ENCODE data around the gene ZNF546. TPM values are rescaled to one million over a fixed set of nuclear protein-coding genes. Genes with fewer than 3 reads are reported as not detected.

Gene ZNF546
- total and polyA plus RNA-seq, 7 donors, result 0.69 to 12.8 (median 6.0) TPM

GRCh38 chr19:40070058-40070457 is 73.2 kb downstream of the ZNF546 start:
- Histone ChIP-seq H3K36me3 (peaks cover 3 to 19% (median 16%) of the 10 kb centered on the region in 4 donors), H3K4me1 (no peaks in the 10 kb centered on the region), H3K27me3 (no peaks in the 10 kb centered on the region), H3K27ac (no peak overlapping the region), H3K9me3 (peaks cover 0 to 20% (median 2%) of the 10 kb centered on the region in 4 donors), H3K4me3 (no peak overlapping the region)
- WGBS, 2 donors, result 97 to 100% methylated on average over 1 of the region's 1 CpG
- no peak for DNase-seq
- intact Hi-C loops (cut with DNase I), result no loop called here
- no peak for TF ChIP-seq POLR2AphosphoS5 (IDR thresholded peaks at IDR 0.05)
- TF ChIP-seq POLR2A (IDR thresholded peaks at IDR 0.05), result no peak
- TF ChIP-seq CTCF (IDR thresholded peaks at IDR 0.05), result no peak
- no peak for TF ChIP-seq EP300 (IDR thresholded peaks at IDR 0.05)

Other genes starting within 250 kb of the ZNF546 start
- not detected for gene LEUTX, start 218.2 kb upstream of the ZNF546 start, total RNA-seq
- not detected for gene LEUTX, start 218.2 kb upstream of the ZNF546 start, polyA plus RNA-seq
- 10 to 100 TPM in 2 of 4 donors, 1 to 10 TPM in 2; 8.0 to 11.4 (median 9.3) TPM for gene DYRK1B, start 162.9 kb upstream of the ZNF546 start, total RNA-seq
- 10 to 100 TPM in 1 of 3 donors, 1 to 10 TPM in 2; 6.6 to 11.4 (median 6.9) TPM for gene DYRK1B, start 162.9 kb upstream of the ZNF546 start, polyA plus RNA-seq
- gene FBL, start 150.7 kb upstream of the ZNF546 start, total RNA-seq, result 100 to 1,000 TPM in 3 of 4 donors, 10 to 100 TPM in 1; 96.4 to 147 (median 109) TPM
- gene FBL, start 150.7 kb upstream of the ZNF546 start, polyA plus RNA-seq, result 100 to 1,000 TPM; 121 to 333 (median 225) TPM
- 10 to 100 TPM in 2 of 4 donors, 1 to 10 TPM in 2; 7.5 to 83.5 (median 9.7) TPM for gene FCGBP, start 62.4 kb upstream of the ZNF546 start, total RNA-seq
- 100 to 1,000 TPM in 2 of 3 donors, 10 to 100 TPM in 1; 90.1 to 713 (median 228) TPM for gene FCGBP, start 62.4 kb upstream of the ZNF546 start, polyA plus RNA-seq
- 10 to 100 TPM; 60.1 to 86.9 (median 71.8) TPM for gene PSMC4, start 25.9 kb upstream of the ZNF546 start, total RNA-seq
- 10 to 100 TPM; 52.9 to 95.7 (median 79.3) TPM for gene PSMC4, start 25.9 kb upstream of the ZNF546 start, polyA plus RNA-seq
- 10 to 100 TPM; 16.0 to 30.7 (median 22.7) TPM for gene ZNF780B, start 59.2 kb downstream of the ZNF546 start, total RNA-seq
- 1 to 10 TPM in 2 of 3 donors, under 1 TPM in 1; 0.69 to 7.5 (median 3.0) TPM for gene ZNF780B, start 59.2 kb downstream of the ZNF546 start, polyA plus RNA-seq
- 10 to 100 TPM; 10.3 to 15.8 (median 13.1) TPM for gene ZNF780A, start 93.9 kb downstream of the ZNF546 start, total RNA-seq
- 10 to 100 TPM; 10.8 to 13.6 (median 13.6) TPM for gene ZNF780A, start 93.9 kb downstream of the ZNF546 start, polyA plus RNA-seq
- 10 to 100 TPM in 2 of 4 donors, 1 to 10 TPM in 2; 6.4 to 17.2 (median 10.5) TPM for gene MAP3K10, start 194.4 kb downstream of the ZNF546 start, total RNA-seq
- 1 to 10 TPM; 4.2 to 9.8 (median 4.2) TPM for gene MAP3K10, start 194.4 kb downstream of the ZNF546 start, polyA plus RNA-seq
- 1 to 10 TPM in 2 of 4 donors, not detected in 2; 1.1 to 5.0 TPM for gene TTC9B, start 221.3 kb downstream of the ZNF546 start, total RNA-seq
- gene TTC9B, start 221.3 kb downstream of the ZNF546 start, polyA plus RNA-seq, result under 1 TPM in 1 of 3 donors, not detected in 2; 0.34 TPM
- not detected for gene CCNP, start 229.6 kb downstream of the ZNF546 start, total RNA-seq
- under 1 TPM in 1 of 3 donors, not detected in 2; 0.23 TPM for gene CCNP, start 229.6 kb downstream of the ZNF546 start, polyA plus RNA-seq

All from sigmoid colon (tissue), 7 donors.